ENCODE results near the gene SPOCK1.

The SPOCK1 gene

DNA sequence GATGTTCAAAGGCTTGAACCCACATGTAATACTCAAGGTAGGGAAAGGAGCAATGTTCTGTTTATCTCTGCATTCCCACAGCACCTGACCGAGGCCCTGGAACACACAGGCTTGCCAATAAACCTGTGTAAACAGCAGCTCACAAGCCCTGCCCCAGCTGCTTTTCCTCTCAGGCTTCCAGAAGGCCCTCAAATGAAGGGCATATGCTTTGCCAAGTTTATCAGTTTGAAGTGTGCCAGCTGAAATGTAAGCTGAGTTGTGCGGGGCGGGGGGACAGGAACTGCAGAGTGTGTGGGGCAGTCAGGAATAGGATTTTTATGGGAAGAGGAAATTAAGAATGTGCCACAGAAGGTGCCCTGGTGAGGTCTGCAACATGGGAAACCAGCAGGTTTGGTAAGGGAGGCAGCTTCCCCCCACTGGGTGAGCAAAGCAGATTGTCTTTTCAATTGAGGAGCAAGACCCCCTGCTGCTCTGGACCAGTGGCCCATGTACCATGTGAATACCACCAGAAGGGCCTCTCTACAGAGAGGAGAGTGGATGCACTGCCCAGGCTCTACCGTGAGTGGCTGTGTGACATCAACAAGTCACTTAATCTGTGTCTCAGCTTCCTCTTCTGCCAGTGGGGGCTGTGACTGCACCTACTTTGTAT lies 194.8 kb downstream of the SPOCK1 start:
- DNase-seq (ENCODE audit: extremely low read depth in 1 of 2, low read depth in 1 of 2), result no peak

DNA sequence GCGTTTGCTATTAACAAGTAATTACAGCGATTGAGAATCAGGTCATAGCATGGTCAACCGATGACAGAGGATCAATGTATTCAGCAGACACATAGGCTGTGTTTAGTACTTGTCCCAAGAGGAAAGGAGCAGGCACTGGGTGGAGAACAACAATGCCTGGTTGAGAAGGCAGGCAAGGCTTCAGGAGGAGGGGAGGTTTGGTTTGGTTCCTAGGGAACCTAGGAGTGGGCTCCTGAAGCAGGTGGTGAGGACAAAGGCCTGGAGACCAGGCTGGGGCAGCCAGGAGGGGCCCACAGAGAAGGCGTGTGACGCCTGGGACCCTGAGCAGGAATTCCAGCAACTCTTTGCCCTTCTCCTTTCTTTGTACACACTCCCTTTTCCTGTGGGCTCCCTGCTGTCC lies 195.6 kb downstream of the SPOCK1 start:
- no peak for DNase-seq (ENCODE audit: extremely low read depth in 1 of 2, low read depth in 1 of 2)

DNA sequence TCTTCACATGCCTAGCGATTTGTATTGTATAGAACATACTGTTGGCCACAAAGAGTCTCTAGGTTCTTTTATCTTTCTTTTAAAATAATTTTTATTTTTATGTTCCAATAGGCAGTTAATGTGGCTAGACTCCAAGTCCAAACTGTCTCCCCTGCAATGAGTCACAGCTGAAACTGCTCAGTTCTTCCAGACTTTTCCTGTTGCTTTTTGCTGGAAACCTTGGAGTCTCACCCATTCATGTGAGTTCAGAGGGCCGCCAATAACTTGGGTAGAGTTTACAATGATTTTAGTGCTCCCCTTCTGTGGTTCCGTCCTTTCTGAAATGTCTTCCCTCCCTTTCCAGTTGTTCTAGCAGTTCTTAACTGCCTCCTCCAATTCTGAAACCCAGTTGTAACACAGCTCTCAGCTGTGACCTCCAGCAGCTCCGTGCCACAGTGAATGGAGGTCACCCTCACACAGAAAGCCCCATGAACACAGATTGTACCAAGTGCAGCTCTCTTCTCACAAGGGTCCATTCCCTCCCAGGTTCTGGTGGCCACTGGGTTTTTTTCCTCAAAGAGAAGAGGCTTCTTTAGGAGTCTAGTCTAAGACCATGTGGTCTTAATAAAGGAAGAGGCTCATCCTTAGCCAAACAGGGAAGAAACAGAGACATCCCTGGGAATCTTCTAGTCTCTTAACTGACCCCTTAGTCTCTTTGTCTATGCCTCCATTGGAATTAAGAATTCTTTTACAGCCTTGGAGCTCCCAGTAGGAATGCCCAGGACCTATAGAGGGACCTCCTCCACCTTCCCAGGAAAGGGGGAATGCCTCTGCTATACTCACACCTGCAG lies 198.5 kb downstream of the SPOCK1 start:
- DNase-seq (ENCODE audit: extremely low read depth in 1 of 2, low read depth in 1 of 2), result no peak

DNA sequence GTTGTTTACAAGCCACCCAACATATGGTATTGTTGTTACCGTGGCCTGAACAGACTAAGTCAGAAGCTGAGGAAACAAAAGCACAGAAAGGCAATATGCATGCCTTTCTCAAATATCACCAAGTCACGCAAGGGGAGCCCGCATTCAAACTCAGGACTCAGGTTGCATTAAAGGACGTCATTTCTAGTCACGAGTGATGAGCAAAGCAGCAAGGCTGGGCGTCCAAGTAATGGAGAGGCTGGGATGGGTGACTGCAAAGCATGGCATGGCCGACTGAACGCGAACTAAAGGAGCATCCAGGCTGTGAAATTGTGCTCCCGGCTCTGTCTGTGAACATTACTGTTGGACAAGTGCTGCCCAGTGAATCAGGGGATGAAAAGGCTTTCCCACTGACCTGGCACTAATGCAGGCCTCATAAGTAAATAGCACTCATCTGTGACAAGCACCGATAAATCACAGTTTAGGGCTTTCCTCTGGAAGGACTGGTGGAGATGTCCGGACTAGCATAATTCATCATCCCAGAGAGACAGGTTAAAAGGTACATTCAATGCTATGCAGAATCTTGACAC lies 202.8 kb downstream of the SPOCK1 start:
- DNase-seq (ENCODE audit: extremely low read depth in 1 of 2, low read depth in 1 of 2), result no peak

DNA sequence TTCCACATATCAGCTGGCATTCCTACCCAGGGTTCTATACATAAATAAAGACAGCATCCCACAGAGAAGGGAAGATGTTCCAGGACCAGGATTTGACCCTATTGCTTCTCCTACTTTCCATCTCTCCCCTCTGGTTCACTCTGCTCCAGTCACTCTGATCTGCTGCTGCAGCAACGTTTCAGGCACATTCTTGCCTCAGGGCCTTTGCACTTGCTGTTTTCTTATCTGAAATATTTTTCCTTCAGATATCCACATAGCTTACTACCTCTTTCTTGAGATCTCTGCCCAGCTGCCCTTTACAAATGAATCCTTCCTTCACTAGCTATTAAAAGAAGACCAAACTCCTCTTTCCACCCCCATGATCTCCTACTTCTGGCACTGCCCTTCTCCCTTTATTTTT lies 204.5 kb downstream of the SPOCK1 start:
- DNase-seq (ENCODE audit: extremely low read depth in 1 of 2, low read depth in 1 of 2), result no peak

GRCh38 chr5:137292461-137293027 lies 206.6 kb downstream of the SPOCK1 start:
- no peak for DNase-seq (ENCODE audit: extremely low read depth in 1 of 2, low read depth in 1 of 2)

GRCh38 chr5:137291436-137291835 lies 207.7 kb downstream of the SPOCK1 start:
- no peak for DNase-seq (ENCODE audit: extremely low read depth in 1 of 2, low read depth in 1 of 2)

GRCh38 chr5:137291031-137291430 lies 208.1 kb downstream of the SPOCK1 start:
- DNase-seq (ENCODE audit: extremely low read depth in 1 of 2, low read depth in 1 of 2), result no peak

- DNase-seq (ENCODE audit: extremely low read depth in 1 of 2, low read depth in 1 of 2), result no peak
These were observed 208.8 kb downstream of the SPOCK1 start for GRCh38 chr5:137290373-137290772.

DNA sequence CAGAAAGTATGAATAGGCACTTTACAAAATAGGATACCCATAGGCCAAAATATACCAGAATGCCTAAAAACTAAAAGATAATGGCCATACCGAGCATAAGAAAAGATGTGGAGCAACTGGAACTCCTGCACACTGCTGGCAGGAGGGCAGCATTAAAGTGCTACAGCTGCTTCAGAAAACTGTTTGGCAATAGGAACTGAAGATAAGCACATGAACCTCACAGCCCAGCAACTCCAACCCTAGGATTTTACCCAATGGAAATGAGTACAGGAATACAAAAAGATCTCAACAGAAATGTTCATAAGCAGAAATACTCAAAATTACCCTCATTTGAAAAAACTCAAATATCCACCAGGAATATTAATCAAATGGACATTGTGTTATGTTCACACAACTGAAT lies 209.3 kb downstream of the SPOCK1 start:
- DNase-seq (ENCODE audit: extremely low read depth in 1 of 2, low read depth in 1 of 2), result no peak

DNA sequence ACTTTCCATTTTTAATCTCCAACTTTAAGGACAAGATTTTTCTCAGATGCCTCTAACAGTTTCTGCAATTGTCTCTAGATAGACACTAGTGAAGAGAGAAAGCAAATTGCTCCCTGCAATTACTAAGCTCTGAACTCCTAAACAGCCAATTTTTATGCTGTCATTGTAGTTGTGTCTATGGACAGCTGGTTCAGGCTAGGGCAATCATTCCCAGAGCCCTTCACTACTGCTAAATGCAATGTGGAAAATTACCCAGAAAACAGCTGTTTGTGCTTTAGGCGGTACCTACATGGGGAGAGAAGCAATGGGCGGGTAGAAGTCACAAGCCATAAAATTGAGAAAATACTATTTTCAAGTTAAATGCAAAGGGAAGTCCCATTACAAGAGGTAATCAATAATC lies 211.6 kb downstream of the SPOCK1 start:
- no peak for DNase-seq (ENCODE audit: extremely low read depth in 1 of 2, low read depth in 1 of 2)

DNA sequence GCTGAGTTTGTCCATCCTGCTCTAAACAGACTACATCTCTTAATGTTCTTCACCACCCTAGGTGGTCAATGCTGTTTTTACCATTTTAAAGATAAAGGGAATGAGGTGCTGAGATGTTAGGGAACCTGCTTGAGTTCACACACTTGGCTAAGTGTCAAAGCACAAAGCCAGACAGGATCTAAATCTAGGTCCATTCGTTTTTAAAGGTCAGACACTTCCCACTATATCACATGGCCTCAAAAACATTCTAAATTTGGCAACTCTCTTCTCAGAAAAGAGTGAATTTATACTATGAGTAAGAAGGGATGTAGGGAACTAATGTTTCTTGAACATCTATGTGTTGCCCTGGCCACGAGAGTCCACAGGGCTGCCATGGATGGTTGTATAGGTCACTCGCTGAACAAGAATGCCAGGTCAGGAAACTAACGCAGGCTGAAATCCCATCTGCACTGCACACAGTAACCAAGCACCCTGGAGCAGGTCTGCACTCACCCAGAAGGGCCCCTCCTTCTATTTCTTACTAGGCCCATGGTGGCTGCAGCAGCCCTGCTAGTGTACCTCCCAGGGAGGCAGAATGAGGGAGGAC lies 213.0 kb downstream of the SPOCK1 start:
- DNase-seq (ENCODE audit: extremely low read depth in 1 of 2, low read depth in 1 of 2), result no peak

DNA sequence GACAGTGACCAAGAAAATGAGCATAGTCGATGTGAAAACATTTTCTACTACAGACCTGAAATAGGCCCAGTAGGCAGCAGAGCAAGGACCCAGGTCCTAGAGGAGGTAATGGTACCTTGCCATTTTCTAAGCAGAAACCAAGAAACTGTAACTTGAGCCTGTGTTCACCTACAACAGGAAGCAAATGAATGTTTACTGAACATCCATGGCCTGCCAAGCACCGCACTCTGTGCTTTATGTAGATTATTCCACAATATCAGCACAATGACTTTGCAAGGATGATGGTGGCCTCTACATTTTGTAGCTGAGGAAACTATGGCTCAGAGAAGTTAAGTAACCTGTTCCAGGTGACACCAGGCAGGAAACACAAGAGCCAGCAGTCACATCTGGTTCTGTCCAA lies 215.3 kb downstream of the SPOCK1 start:
- no peak for DNase-seq (ENCODE audit: extremely low read depth in 1 of 2, low read depth in 1 of 2)

DNA sequence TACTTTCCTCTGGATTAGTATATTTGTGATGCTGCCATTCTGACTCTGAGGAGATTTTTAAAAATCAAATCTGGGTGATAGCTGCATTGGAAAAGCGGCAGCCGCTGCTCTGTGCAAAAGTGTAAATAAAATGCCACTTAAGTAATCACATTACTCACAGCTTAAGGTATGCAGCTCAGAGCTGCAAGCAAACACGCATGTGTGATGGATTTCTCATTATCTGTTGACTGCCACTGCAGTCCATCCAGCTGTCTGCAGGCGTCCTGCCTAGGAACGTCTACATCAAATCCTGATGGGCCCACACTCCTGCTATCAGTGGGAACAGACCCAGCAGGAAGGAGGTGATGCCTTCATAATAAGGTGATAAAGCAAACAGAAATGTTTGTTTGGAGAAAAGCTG lies 216.9 kb downstream of the SPOCK1 start:
- no peak for DNase-seq (ENCODE audit: extremely low read depth in 1 of 2, low read depth in 1 of 2)

- no peak for DNase-seq (ENCODE audit: extremely low read depth in 1 of 2, low read depth in 1 of 2)
These were observed 217.9 kb downstream of the SPOCK1 start for GRCh38 chr5:137281201-137281600.

- DNase-seq (ENCODE audit: extremely low read depth in 1 of 2, low read depth in 1 of 2), result no peak
These were observed 218.5 kb downstream of the SPOCK1 start for GRCh38 chr5:137280656-137281055.

GRCh38 chr5:137279521-137280231 lies 219.4 kb downstream of the SPOCK1 start:
- DNase-seq (ENCODE audit: extremely low read depth in 1 of 2, low read depth in 1 of 2), result no peak

GRCh38 chr5:137278476-137278875 lies 220.7 kb downstream of the SPOCK1 start:
- DNase-seq (ENCODE audit: extremely low read depth in 1 of 2, low read depth in 1 of 2), result no peak

GRCh38 chr5:137275083-137275482 lies 224.0 kb downstream of the SPOCK1 start:
- no peak for DNase-seq (ENCODE audit: extremely low read depth in 1 of 2, low read depth in 1 of 2)

DNA sequence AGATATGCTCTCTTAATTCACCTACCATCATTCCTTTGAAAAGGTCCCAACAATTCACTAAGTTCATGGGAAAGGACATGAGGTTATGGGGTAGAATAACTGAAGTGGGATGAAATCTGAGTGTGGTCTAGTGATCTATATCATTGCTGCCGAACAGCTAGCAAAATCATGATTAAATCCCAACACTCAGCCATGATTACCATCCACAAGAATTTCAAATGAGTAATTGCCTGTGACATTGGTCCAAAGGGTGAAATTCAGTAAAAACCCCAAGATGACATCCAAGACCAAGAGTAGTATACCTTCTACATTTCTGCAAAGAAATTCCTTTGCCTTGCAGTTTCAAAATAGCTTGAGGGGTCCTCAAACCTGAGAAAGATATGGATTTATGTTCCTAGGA lies 225.6 kb downstream of the SPOCK1 start:
- no peak for DNase-seq (ENCODE audit: extremely low read depth in 1 of 2, low read depth in 1 of 2)

DNA sequence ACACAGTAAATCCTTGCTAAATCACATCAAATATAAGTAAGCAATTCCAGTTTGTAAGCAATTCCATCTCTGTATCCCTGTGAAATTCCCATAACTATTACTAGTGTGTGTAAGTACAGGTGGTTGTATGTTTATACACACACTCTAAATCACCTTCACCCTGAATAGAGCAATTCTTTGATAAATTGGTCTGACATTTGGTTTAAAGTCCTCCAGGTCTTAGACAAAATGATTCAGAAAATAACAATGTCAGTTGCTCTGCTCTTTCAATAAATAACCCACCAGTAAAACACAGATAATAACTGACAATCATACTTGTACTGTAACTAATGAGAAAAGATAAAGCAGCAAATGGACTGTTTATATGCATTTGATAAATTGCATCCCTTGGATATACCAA lies 226.3 kb downstream of the SPOCK1 start:
- DNase-seq (ENCODE audit: extremely low read depth in 1 of 2, low read depth in 1 of 2), result no peak

Data from stimulated activated CD8-positive, alpha-beta memory T cell treated with anti-CD3 and anti-CD28 coated beads, Interleukin-7, amount 100 ng/mL, for 48 hours (primary cell).